GM08714 (cell line): ENCODE results near the gene PSMA6.
"Not testable (repeated sequence)": the region's sequence is repeated elsewhere in the genome, so short reads cannot be mapped to it uniquely, and the experiment has no call there.

Experiments used
- H3K4me3 ChIP-seq: fragments of 200-500 bp; sonication (Bioruptor generic); 2 replicates; pipeline ENCODE4 v1.5.1; 2014; ENCODE audit warnings: mild to moderate bottlenecking, low read length, inconsistent platforms
- ZNF274 ChIP-seq: IDR thresholded peaks from 2 replicates; pipeline ENCODE4 v1.6.1; 2012; ENCODE audit warnings: mild to moderate bottlenecking, low read depth, low read length

The PSMA6 gene

DNA sequence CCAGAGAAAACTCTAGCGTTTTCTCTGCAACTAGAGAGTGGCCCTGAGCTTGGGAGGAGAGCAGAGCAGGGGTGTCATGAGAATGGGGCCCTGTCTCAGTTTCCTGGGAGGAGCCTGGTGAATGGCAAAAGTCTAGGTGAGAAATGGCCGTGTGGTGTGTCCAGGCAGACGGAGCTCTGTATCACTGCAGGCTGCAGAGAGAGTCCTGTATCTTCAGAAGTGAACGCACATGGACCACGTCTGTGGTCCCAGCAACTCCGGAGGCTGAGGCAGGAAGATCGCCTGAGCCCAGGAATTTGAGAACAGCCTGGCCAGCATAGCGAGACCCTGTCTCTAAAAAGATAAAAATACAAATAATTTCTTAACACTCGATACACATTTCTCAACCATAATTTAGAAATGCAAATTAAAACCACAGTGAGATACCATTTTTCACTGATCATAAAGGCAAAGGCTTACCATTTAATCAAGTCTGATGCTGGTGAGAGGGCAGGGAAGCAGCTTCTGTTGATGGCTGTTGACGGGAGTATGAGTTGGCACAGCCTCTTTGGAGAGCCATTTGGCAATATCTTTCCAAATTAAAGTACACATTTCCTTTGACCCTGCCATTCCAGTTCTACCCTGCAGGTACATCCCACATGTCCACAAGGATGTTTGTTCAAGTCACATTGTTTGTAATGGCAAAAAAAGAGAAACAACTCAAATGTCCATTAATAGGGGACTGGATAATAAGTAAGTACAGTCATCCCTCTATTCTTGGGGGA lies 61.4 kb downstream of the PSMA6 start:
- TF ChIP-seq ZNF274 = no peak
- no peak overlapping the region for H3K4me3 ChIP-seq

DNA sequence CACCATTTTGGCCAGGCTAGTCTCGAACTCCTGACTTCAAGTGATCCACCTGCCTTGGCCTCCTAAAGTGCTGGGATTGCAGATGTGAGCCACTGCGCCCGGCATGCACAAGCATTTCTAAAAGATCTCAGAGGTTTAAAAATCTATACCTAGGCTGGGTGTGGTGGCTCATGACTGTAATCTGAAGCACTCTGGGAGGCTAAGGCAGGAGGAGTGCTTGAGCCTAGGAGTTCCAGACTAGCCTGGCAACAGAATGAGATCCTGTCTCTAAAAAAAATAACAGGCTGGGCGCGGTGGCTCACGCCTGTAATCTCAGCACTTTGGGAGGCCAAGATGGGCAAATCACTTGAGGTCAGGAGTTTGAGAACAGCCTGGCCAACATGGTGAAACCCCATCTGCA lies 63.1 kb downstream of the PSMA6 start:
- H3K4me3 ChIP-seq = not testable (repeated sequence)

DNA sequence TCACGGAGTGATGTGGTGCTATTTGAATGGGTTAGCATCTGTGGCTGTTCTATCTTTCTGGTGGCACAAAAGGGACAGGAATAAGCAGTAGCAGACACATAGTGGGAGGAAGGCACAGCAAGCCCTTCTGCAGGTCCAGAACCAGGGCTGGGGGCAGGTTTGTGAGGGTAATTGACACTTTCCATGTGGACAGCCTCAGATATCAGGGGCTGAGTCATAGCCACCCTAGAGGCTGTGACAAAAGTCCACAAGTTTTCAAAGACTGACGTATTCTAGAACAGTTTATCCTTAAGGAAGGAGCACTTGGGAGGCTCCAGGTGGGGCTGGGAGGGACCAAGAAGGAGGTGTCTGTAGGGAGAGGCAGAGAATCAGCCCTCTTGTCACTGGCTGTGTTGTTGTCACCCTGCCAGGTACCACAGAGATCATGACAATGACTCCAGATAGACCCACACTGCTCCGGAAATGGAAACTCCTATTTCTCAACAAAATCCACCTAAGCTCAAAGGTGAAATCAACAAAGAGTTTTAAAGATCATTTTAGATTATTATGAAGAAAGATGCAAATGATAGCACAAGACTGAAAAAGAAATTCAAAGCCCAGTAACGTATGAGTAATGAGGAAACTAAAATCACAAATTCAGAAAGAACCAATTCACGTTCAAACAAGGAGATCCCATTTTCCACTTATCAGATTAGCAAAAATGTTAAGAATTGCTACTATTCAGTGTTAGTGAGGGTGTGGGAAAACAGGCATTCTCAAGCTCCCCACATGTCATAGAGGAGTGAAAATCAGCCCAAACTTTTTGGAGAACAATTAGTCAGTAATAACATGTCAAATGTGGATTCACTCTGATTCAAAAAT lies 64.0 kb downstream of the PSMA6 start:
- H3K4me3 ChIP-seq = no peak overlapping the region
- no peak for TF ChIP-seq ZNF274

DNA sequence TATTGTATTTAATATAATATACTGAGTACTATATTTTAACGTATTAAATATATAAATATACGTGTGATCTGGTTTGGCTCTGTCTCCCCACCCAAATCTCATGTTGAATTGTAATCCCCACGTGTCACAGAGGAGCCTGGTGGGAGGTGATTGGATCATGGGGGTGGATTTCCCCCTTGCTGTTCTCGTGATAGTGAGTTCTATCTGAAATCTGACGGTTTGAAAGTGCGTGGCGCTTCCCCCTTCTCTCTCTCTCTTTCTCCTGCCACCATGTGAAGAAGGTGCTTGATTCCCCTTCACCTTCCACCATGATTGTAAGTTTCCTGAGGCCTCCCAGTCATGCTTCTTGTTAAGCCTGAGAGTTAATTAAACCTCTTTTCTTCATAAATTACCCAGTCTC lies 67.5 kb downstream of the PSMA6 start:
- not testable (repeated sequence) for H3K4me3 ChIP-seq

DNA sequence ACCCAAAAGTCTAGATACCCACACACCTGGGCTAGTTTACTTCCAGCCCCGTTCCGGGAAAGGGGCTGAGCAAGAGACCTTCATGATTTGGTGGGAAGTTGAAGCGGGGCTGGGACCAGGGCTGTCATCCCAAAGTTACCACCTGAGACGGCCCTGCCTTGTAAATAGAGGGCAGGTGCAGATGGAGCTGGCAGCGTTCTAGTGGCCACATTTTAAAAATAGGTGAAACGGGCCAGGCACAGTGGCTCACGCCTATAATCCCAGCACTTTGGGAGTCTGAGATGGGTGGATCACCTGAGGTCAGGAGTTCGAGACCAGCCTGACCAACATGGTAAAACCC lies 68.9 kb downstream of the PSMA6 start:
- TF ChIP-seq ZNF274 = no peak
- no peak overlapping the region for H3K4me3 ChIP-seq

DNA sequence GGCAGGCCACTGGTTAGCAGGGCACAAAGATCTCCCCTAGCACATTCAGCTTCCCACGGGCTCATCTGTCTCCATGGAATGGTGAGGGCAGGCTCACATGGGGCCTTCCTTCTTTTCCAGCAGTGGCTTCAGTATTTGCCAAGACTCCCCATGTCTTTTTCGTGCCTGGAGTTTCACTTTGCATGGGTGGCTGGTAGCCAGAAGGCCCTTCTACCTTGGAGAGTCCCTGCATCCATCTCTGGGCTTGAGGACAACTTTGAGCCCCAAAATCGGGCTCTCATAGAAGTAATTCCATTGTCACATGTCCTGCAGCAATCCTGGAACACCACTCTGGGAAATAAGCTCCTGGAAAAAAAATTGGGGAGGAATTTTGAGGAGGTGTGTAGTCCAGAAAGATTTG lies 70.3 kb downstream of the PSMA6 start:
- H3K4me3 ChIP-seq = no peak overlapping the region
- no peak for TF ChIP-seq ZNF274

DNA sequence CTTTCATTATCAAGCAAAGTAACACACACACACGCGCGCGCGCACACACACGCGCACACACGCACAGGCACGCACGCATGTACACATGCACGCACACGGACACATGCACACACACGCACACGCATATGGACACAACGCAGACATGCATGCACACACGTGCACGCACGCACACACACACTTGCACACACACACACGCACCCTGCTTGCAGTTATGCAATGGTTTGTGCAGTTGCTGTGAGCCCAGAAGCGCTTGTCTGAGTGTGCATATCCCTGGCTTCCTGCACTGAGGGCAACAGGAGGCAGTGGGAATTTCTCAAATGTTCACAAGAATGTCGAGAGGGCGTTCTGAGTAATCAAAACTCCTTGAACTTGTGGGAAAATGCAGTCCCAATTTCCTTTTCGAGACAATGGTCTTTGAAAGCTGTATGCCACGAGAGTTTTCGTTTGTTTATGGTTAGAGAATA lies 70.8 kb downstream of the PSMA6 start:
- no peak for TF ChIP-seq ZNF274
- H3K4me3 ChIP-seq = no peak overlapping the region

DNA sequence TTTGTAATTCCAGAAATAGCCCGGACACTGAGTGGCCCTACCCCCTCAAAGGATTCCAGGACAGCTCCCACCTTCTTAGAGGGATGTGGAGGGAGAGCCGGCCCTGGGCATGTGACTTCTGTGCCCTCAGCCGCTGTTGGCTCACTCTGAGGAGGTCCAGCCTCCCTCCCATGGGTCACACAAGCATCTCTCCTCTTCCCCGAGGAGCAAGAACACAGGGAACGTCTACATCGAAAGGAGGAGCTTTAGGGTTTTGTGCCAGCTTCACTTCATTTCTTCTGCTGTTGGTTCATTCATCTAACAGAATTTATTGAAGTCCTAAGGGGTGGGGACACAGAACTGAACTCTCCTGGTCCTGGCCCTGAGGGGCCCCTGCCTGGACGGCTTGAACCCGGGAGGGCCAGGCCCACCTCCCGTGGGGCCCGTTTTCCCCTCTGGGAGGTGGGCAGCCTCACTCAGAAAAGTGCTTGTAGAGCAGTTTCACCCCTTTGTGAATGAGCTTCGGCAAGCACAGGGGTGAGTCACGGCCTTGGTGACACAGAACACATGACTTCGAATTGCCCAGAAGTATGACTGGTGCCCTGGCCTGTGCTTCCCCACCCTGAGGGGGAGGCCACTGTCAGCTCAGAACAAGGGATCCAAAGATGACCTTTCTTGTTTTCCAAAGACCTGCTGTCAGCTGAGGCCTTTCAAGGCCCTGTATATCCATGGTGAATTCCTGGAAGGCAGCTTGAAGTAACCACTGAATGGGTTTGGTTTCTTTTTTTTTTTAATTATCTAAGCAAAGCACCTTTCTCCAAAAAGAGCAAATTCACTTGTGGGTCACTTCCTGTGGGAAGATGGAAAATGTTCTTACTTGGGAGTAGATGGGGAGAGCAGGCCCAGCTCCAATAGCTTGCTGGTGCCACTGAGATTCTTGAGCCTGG lies 73.2 kb downstream of the PSMA6 start:
- H3K4me3 ChIP-seq = no peak overlapping the region
- no peak for TF ChIP-seq ZNF274

DNA sequence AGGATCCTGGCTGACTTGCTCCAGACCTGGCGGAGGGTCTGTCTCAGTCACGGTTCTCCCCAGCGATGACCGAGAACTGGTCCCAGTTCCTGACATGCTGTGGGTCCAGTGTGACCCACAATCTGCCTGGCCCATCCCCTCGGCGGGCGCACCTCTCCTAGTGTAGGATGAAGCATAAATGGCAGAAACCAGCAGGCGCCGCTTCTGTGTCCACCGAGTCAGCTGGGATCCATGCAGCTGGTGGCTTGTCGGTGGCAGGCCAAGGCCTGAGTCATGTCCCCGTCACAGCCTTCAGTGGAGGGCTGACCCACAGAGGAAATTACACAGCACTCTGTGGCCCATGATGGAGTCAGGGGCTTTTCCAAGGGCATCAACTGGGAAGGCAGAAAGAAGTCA lies 73.9 kb downstream of the PSMA6 start:
- no peak overlapping the region for H3K4me3 ChIP-seq
- TF ChIP-seq ZNF274 = no peak

DNA sequence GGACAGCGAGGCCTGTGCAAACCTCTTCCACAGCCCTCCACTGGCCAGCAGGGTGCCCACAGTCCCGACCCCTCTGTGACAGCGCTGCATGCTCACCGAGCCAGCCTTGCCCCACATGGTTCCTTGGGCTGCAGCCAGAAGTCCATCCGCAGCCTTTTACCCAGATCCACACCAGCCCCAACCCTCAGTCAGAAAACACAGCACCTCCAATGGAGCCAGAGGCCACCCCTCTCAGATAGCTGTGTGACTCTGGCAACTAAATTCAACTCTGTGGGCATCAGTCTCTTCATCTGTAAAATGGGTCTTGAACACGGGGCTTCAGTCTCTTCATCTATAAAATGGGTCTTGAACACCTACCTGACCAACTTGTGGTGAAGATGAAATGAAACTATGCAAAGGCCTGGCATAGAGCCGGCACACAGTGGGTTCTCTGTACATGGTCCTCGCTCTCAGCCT lies 74.4 kb downstream of the PSMA6 start:
- H3K4me3 ChIP-seq = no peak overlapping the region
- no peak for TF ChIP-seq ZNF274

DNA sequence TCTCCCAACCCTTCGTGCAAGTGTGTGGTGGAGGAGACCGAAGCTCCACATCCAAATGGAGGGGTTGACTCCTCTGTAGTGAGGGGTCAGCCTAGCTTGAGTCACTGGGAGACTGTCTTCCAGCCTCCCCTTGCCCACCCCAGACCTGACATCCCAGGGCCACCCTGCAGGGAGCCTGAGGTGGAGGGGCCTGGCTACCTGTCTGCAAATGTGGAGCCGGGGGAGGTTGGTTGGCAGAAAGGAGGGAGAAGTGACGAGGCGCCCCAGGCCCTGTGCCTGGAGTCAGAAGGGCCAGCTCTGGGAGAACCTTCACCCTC lies 74.8 kb downstream of the PSMA6 start:
- TF ChIP-seq ZNF274 = no peak
- H3K4me3 ChIP-seq = no peak overlapping the region; the same call in 1 of the 2 replicates
